GM12891 (cell line): Measurements from ENCODE around the gene SSTR3.
"Not testable (repeated sequence)": the region's sequence is repeated elsewhere in the genome, so short reads cannot be mapped to it uniquely, and the experiment has no call there.

ENCODE experiments used
- DNase-seq: peaks from one replicate; pipeline ENCODE4 v3.0.0; 2011; ENCODE audit warnings: low spot score; ENCODE audit not compliant: insufficient read length
- FAIRE-seq: peaks from 2 replicates; lab custom pipeline; 2011; peaks lifted over from hg19 to GRCh38; lab: Jason Lieb, UNC
- PAX5 ChIP-seq: IDR thresholded peaks from 2 replicates; pipeline ENCODE4 v1.6.1; 2011; ENCODE audit warnings: low read length, moderate library complexity, mild to moderate bottlenecking; ENCODE audit not compliant: insufficient read depth, severe bottlenecking
- POLR2A ChIP-seq: IDR thresholded peaks from 2 replicates; pipeline ENCODE4 v1.6.1; 2011; ENCODE audit warnings: low read depth, low read length, control low read depth
- POLR2AphosphoS5 ChIP-seq: IDR thresholded peaks from 2 replicates; pipeline ENCODE4 v1.6.1; 2011; ENCODE audit warnings: low read depth, low read length, control low read depth
- POU2F2 ChIP-seq: IDR thresholded peaks from 2 replicates; pipeline ENCODE4 v1.6.1; 2011; ENCODE audit warnings: low read depth, mild to moderate bottlenecking, control low read depth, low read length, moderate library complexity
- SPI1 ChIP-seq: IDR thresholded peaks from 2 replicates; pipeline ENCODE4 v1.6.1; 2011; ENCODE audit warnings: low read depth, low read length, control low read depth
- TAF1 ChIP-seq: IDR thresholded peaks from 2 replicates; pipeline ENCODE4 v1.6.1; 2011; ENCODE audit warnings: low read depth, low read length, control low read depth

SSTR3 gene

DNA sequence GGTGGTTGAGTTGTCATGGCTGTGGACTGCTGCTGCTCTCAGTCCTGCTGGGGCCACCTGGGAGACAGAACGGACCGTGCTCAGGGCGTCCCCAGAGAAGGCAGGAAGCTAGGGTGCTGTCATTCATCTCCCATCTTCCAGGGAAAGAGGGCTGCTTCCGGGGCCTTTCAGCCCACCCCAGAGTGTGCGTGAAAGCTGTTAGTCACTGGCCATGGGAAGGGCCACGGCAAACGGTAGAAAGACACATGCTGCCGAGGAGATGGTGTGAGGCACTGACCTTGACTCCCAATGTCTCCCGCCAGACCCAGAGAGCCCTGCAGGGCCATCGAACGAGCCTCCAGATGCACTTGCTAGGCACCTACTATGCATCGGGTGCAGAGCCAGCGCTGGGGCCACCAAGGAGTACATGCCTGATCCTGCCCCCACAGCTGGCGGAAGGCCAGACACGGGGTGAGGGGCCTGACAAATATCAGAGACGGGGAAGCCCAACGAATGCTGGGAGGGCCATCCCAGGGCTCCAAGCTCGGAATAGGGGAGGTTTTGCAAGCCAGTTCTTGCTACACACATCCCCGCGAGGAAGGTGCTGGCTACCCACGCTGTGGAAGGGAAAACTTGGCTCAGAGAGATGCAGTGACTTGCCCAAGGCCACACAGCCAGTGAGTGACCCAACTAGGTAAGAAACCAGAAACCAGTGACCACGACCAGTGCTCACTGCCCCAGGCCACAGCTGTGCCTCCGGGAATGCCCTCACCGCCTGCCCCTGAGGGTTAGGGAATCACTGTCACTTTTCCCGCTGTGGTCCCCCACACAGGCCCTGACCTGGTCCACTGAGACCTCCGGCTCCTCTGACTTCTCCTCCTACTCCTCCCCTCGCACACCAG lies 21.7 kb upstream of the SSTR3 start:
- no peak for TF ChIP-seq TAF1
- TF ChIP-seq PAX5: no peak
- no peak for TF ChIP-seq SPI1
- no peak for TF ChIP-seq POLR2A
- no peak for TF ChIP-seq POU2F2
- TF ChIP-seq POLR2AphosphoS5: no peak
- DNase-seq (no peak), FAIRE-seq (no peak)

- not testable (repeated sequence) for FAIRE-seq, DNase-seq
These were observed 21.1 kb upstream of the SSTR3 start for GRCh38 chr22:37233371-37233750.

DNA sequence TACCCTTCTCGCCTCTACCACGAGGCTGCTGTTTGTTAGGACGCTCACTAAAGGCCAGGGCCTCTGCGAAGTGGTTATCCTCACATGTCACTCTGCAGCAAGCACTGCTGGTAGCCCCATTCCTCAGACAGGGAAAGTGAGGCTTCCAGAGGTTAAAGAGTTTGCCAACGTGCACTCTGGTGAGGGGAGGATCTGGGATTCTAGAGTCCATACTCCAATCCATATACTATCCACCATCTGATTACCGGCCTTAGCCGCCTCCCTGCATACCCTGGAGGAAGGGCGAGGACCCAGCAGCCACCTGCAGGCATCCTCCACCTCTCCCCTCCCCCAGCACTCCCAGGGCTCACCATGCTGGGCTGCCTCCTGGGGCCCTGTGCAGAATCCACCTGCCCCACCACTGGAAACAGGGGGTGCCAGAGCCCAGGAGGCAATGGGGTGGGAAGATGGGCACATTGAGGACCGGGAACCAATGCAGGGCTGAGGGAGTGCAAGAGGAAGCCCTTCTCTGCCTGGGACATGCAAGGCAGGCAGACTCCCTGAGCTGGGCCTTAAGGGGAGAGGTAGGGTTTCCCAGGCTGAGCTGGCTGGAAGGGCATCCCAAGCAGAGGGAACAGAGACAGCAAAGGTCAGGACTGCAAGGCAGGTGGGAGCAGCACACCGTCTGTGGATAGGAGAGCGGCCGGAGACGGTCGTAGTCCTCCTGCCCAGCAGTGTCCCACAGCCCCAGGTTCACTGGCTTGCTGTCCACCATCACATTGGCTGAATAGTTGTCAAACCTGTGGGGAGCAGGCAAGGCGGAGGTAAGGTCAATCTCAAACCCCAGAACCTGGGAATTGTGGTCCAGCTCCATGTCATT lies 20.1 kb upstream of the SSTR3 start:
- TF ChIP-seq POLR2AphosphoS5: no peak
- TF ChIP-seq SPI1: no peak
- no peak for TF ChIP-seq PAX5
- TF ChIP-seq POLR2A: no peak
- no peak for TF ChIP-seq TAF1
- no peak for TF ChIP-seq POU2F2
- no peak for DNase-seq
- FAIRE-seq: peak; percentile 23

DNA sequence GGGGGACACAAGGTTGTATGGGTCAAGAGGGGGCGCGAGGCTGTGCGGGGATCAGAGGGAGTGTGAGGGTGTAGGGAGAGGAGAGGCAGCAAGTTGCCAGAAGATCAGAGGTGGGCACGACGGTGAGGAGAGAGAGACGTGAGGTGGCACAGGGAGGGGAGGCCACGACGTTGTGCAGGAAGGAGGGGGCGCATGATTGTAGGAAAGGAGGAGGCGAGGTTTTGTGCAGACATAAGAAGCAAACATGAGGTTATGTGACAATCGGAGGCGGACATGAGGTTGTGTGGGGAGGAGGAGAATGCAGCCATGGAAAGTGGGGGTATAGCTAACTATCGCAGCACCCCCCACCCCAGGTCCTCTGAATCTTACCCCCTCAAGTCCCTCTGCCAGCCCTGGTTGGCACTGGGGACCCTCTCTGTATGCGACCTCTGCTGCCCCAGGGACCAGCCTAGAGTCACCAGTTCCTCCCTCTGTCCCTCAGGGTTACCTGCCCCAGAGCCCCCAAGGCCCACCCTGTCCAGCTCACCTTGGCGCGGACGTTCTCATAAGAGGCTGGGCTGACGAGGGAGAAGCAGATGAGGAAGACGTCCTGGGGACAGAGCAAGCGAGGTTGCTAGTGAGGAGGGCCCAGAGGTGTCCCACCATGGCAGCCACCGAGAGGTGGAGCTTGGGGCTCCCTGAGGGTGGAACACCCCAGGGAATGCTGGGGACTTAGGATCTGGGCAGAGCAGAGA lies 19.3 kb upstream of the SSTR3 start:
- TF ChIP-seq PAX5 (no peak), SPI1 (no peak), POLR2A (no peak), TAF1 (no peak), POLR2AphosphoS5 (no peak), POU2F2 (no peak)
- no peak for DNase-seq
- no peak for FAIRE-seq

- TF ChIP-seq PAX5 (no peak), SPI1 (no peak), TAF1 (no peak), POLR2A (no peak), POU2F2 (no peak), POLR2AphosphoS5 (no peak)
- FAIRE-seq (peak; percentile 96), DNase-seq (peak; percentile 61)
These were observed 18.6 kb upstream of the SSTR3 start for GRCh38 chr22:37230673-37231405.

- no peak for TF ChIP-seq PAX5
- peak; percentile 36; the same call in 1 of the 2 replicates for TF ChIP-seq TAF1
- TF ChIP-seq SPI1: 0 out of 2 replicates have a peak, but pooled peaks have one; percentile 14
- TF ChIP-seq POU2F2: peak; percentile 62; the same call in 1 of the 2 replicates
- TF ChIP-seq POLR2AphosphoS5: peak; percentile 58; the same call in 1 of the 2 replicates
- peak; percentile 68 for TF ChIP-seq POLR2A
- FAIRE-seq: no peak
- DNase-seq: peak; percentile 88
These were observed 17.8 kb upstream of the SSTR3 start for GRCh38 chr22:37229805-37230672.

DNA sequence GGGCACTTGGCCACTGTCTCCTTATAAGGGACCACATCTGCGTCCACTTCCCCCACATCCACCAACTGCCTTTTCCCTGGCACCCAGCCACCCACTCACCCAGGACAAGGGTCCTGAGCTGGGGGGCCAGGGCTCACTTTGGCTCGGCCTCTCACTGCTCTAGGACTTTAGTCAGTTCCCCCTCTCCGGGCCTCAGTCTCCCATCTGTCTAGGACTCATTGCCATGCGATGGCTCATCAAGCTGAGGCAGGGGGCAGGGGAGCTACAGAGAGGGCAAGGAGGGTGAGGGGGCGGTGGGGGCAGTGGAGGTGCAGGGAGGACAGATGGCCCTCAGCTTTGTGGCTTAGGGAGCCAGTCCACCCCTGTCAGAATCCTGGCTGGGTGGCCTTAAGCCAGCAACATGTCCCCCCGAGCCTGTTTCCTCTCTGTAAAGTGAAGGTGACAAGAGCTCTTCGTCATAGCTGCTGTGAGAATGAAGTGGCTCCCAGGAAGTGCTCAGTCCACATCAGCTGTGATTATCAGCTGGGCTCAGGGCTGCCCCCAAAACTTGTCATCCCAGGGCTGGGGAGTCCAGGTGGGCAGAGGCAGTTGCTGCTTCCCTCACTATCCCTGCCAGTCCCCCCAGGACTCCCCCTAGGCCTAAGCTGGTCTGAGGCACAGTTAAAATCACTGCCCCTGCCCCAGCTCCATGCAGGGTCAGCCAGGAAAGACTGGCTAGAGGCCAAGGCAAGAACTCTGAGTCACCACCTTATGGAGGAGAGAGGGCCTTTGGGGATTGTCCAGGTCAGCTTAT lies 16.9 kb upstream of the SSTR3 start:
- TF ChIP-seq PAX5: no peak
- TF ChIP-seq TAF1: no peak
- TF ChIP-seq POLR2AphosphoS5: no peak
- no peak for TF ChIP-seq POU2F2
- TF ChIP-seq SPI1: no peak
- no peak for TF ChIP-seq POLR2A
- FAIRE-seq (no peak), DNase-seq (no peak)
